ENCODE measurements around the gene CLASP1. TPM values are rescaled to one million over a fixed set of nuclear protein-coding genes. Genes with fewer than 3 reads are reported as not detected.

The CLASP1 gene
- total and polyA plus RNA-seq, 2 experiments from 2014 or later: 20.1 to 45.9 TPM

DNA sequence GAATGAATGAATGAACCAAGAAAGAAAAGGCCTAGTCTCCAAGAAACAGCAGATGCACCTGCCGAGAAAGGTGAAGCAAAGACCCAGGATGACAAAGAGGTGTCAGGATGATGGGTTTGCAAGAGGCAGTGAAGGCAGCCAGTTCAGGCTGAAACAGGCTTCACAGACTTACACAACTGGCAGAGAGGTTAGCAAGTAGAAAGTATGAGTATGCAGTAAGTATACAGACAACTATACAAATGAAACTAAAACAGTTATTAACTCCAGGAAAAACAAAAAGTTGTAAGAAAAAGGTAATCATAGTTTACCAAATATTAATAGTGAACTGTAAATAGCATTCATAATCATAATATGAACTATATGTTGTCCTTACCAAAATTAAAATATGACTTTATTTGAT, 138.4 kb downstream of the CLASP1 start:
- Histone ChIP-seq H3K4me2 (no peak overlapping the region), H3K9me2 (replicated peaks; ENCODE audit: insufficient read depth) (no peaks in the 10 kb centered on the region), H3K27ac (no peak overlapping the region), H3K27me3 (no peaks in the 10 kb centered on the region), H3K79me2 (peaks cover 40% of the 10 kb centered on the region), H3K9me3 (ENCODE audit: low read depth) (no peaks in the 10 kb centered on the region), H2AFZ (no peak overlapping the region), H3K4me1 (ENCODE audit: insufficient read depth) (no peaks in the 10 kb centered on the region), H4K20me1 (ENCODE audit: insufficient read depth, poor library complexity, severe bottlenecking) (no peaks in the 10 kb centered on the region), H3K36me3 (replicated peaks; ENCODE audit: insufficient read depth, low read depth) (no peaks in the 10 kb centered on the region), H3K4me3 (no peak overlapping the region)
- DNase-seq (ENCODE audit: low spot score): no peak
- WGBS (ENCODE audit: low lambda C conversion rate, missing lambda C conversion rate): 90% methylated on average over 1 of the region's 1 CpG
- TF ChIP-seq EZH2phosphoT487 (IDR thresholded peaks at IDR 0.05; ENCODE audit: low read depth, severe bottlenecking, unreplicated experiment) (no peak), CTCF (IDR thresholded peaks at IDR 0.05; ENCODE audit: poor library complexity) (no peak), EZH2 (IDR thresholded peaks at IDR 0.05; ENCODE audit: borderline replicate concordance) (no peak)

DNA sequence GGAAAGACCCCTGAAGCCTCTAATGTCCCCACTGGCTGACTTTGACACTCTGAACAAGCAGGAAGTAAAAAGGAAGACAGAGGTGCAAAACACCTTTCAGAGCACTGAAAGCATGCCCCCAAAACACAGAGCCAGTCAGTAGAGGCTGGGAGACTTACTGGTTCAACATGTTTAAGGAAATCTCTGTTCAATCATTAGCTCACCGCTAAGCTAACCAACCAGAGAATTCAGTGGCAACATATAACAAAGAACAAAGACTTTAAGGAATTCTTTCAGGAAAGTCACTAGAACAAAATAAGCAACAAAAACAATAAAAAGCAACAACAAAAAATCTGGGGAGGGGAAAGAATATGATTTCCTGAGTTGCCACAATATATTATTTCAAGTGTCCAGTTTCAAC, 142.6 kb downstream of the CLASP1 start:
- DNase-seq (ENCODE audit: low spot score): no peak
- Histone ChIP-seq H3K27ac (no peak overlapping the region), H3K4me3 (no peak overlapping the region), H3K4me2 (no peak overlapping the region), H3K9me3 (ENCODE audit: low read depth) (no peaks in the 10 kb centered on the region), H3K36me3 (replicated peaks; ENCODE audit: insufficient read depth, low read depth) (no peaks in the 10 kb centered on the region), H4K20me1 (ENCODE audit: insufficient read depth, poor library complexity, severe bottlenecking) (no peaks in the 10 kb centered on the region), H3K4me1 (ENCODE audit: insufficient read depth) (no peaks in the 10 kb centered on the region), H3K27me3 (no peaks in the 10 kb centered on the region), H2AFZ (no peak overlapping the region), H3K9me2 (replicated peaks; ENCODE audit: insufficient read depth) (no peaks in the 10 kb centered on the region), H3K79me2 (peaks cover 40% of the 10 kb centered on the region)
- 87% methylated on average over 1 of the region's 1 CpG for WGBS (ENCODE audit: low lambda C conversion rate, missing lambda C conversion rate)
- TF ChIP-seq EZH2 (IDR thresholded peaks at IDR 0.05; ENCODE audit: borderline replicate concordance): no peak
- TF ChIP-seq CTCF (IDR thresholded peaks at IDR 0.05; ENCODE audit: poor library complexity): no peak
- no peak for TF ChIP-seq EZH2phosphoT487 (IDR thresholded peaks at IDR 0.05; ENCODE audit: low read depth, severe bottlenecking, unreplicated experiment)

DNA sequence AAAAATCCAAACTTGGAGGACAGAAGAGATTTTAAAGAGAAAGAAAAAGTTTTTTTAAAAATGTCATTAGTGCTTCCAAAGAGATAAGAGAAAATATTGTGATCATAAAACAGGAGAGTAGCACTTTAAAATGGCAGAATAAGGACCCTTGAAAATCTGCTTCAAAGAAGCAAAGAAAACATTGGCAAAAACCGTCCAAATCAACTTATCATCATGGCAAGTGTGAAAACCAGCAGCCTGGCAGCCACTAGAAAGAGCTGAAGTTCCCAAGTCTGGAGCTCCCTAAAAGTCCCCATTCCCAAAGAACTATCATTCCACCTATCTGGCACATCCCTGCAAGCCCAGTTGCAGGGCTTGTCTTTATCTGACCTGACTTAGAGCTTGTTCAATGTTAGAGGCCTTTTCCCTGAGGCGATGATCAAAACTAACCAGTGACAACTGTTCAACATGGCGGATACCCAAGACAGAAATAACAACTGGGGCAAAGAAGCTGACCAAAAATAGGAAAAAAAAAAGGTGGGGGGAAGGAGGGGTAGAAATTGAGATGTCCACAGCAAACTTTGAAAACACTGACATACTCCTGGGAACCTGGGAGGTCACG, 143.2 kb downstream of the CLASP1 start:
- Histone ChIP-seq H3K4me1 (ENCODE audit: insufficient read depth) (no peaks in the 10 kb centered on the region), H3K79me2 (peaks cover 40% of the 10 kb centered on the region), H3K36me3 (replicated peaks; ENCODE audit: insufficient read depth, low read depth) (no peaks in the 10 kb centered on the region), H3K9me2 (replicated peaks; ENCODE audit: insufficient read depth) (no peaks in the 10 kb centered on the region), H3K4me2 (no peak overlapping the region), H3K9me3 (ENCODE audit: low read depth) (no peaks in the 10 kb centered on the region), H3K4me3 (no peak overlapping the region), H2AFZ (no peak overlapping the region), H3K27ac (no peak overlapping the region), H3K27me3 (no peaks in the 10 kb centered on the region), H4K20me1 (ENCODE audit: insufficient read depth, poor library complexity, severe bottlenecking) (no peaks in the 10 kb centered on the region)
- WGBS (ENCODE audit: low lambda C conversion rate, missing lambda C conversion rate): 93% methylated on average over 4 of the region's 4 CpGs
- TF ChIP-seq CTCF (IDR thresholded peaks at IDR 0.05; ENCODE audit: poor library complexity) (no peak), EZH2phosphoT487 (IDR thresholded peaks at IDR 0.05; ENCODE audit: low read depth, severe bottlenecking, unreplicated experiment) (no peak), EZH2 (IDR thresholded peaks at IDR 0.05; ENCODE audit: borderline replicate concordance) (no peak)
- no peak for DNase-seq (ENCODE audit: low spot score)

Measured in hepatocyte (in vitro differentiated cells).